22Rv1 (cell line): ENCODE results near the gene VASP.

ENCODE experiments used
- CTCF ChIP-seq: fragments of 450-650 bp; IDR thresholded peaks from 2 replicates; pipeline ENCODE4 v1.5.1; 2017; ENCODE audit warnings: mild to moderate bottlenecking
- ZFX ChIP-seq: fragments of 450-650 bp; IDR thresholded peaks from 2 replicates; pipeline ENCODE4 v1.6.1; 2017; ENCODE audit warnings: antibody characterized with exemption, borderline replicate concordance

DNA sequence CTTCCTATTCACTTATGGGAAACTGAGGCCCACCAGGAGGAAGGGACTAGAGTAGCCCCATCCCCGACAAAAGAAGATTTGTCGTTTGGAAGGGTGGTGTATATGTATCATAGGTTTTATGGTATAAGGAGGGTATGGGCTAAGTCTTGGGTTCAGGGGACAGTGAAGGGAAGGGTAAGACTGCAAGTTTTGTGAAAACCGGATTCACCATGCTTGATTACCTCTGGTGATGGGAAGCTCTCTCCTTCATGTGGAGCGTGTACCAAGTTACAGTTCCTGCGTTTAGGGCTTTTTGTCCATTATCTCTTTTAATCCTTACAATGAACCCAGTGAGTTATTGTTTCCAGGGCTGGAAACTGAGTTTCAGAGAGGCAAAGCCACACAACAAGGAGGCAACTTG lies 3.8 kb downstream of the VASP start:
- TF ChIP-seq CTCF: no peak
- TF ChIP-seq ZFX: no peak
